DMS 273 (cell line): ENCODE measurements around the gene ZNF862.
"Not testable (repeated sequence)": the region's sequence is repeated elsewhere in the genome, so short reads cannot be mapped to it uniquely, and the experiment has no call there.

Source experiments
- DNase-seq: peaks from one replicate; lab custom pipeline; 2025; ENCODE audit not compliant: unreplicated experiment; lab: John Stamatoyannopoulos, UW

The ZNF862 gene

GRCh38 chr7:149823631-149824199, 14.5 kb upstream of the ZNF862 start:
- no peak for DNase-seq

- DNase-seq = no peak
Measured at GRCh38 chr7:149824301-149824741, 13.9 kb upstream of the ZNF862 start.

- no peak for DNase-seq
Measured at GRCh38 chr7:149824748-149825566, 13.2 kb upstream of the ZNF862 start.

- DNase-seq = no peak
Measured at GRCh38 chr7:149825567-149826343, 12.4 kb upstream of the ZNF862 start.

GRCh38 chr7:149826344-149827088, 11.7 kb upstream of the ZNF862 start:
- no peak for DNase-seq

GRCh38 chr7:149827089-149827981, 10.8 kb upstream of the ZNF862 start:
- peak; percentile 69 for DNase-seq

- DNase-seq = no peak
Measured at GRCh38 chr7:149828357-149829309, 9.5 kb upstream of the ZNF862 start.

- not testable (repeated sequence) for DNase-seq
Measured at GRCh38 chr7:149830527-149830926, 7.6 kb upstream of the ZNF862 start.

- DNase-seq = peak; percentile 36
Measured at GRCh38 chr7:149830997-149831740, 7.0 kb upstream of the ZNF862 start.

GRCh38 chr7:149831741-149832219, 6.4 kb upstream of the ZNF862 start:
- DNase-seq = no peak

GRCh38 chr7:149832332-149833041, 5.7 kb upstream of the ZNF862 start:
- no peak for DNase-seq

- no peak for DNase-seq
Measured at GRCh38 chr7:149833495-149834130, 4.6 kb upstream of the ZNF862 start.

GRCh38 chr7:149834601-149835000, 3.6 kb upstream of the ZNF862 start:
- DNase-seq = no peak

- DNase-seq = no peak
Measured at GRCh38 chr7:149836434-149836833, 1.7 kb upstream of the ZNF862 start.

- no peak for DNase-seq
Measured at GRCh38 chr7:149837564-149838223, 481 bp upstream of the ZNF862 start.

- peak; percentile 68 for DNase-seq
Measured at GRCh38 chr7:149838992-149839408, 825 bp downstream of the ZNF862 start.
